Inferior parietal cortex (tissue), 1 donor: ENCODE results near the gene PREX1.

ENCODE experiments used
- DNase-seq: peaks from one replicate; pipeline ENCODE4 v3.0.0-alpha.2; 2016; ENCODE audit errors: extremely low spot score

PREX1 gene

GRCh38 chr20:48635791-48636267 lies 192.0 kb downstream of the PREX1 start:
- peak; percentile 77 for DNase-seq

GRCh38 chr20:48635361-48635760 lies 192.4 kb downstream of the PREX1 start:
- no peak for DNase-seq

GRCh38 chr20:48634641-48635040 lies 193.2 kb downstream of the PREX1 start:
- no peak for DNase-seq

- no peak for DNase-seq
Observed at GRCh38 chr20:48633620-48634257, 194.1 kb downstream of the PREX1 start.

GRCh38 chr20:48632825-48633619 lies 194.8 kb downstream of the PREX1 start:
- no peak for DNase-seq

- no peak for DNase-seq
Observed at GRCh38 chr20:48632017-48632824, 195.6 kb downstream of the PREX1 start.

GRCh38 chr20:48631114-48632016 lies 196.4 kb downstream of the PREX1 start:
- no peak for DNase-seq

- DNase-seq, result no peak
Observed at GRCh38 chr20:48630342-48631075, 197.3 kb downstream of the PREX1 start.

- no peak for DNase-seq
Observed at GRCh38 chr20:48629960-48630315, 197.9 kb downstream of the PREX1 start.

GRCh38 chr20:48629069-48629959 lies 198.5 kb downstream of the PREX1 start:
- no peak for DNase-seq

GRCh38 chr20:48627737-48628128 lies 200.1 kb downstream of the PREX1 start:
- DNase-seq, result no peak

GRCh38 chr20:48626938-48627736 lies 200.7 kb downstream of the PREX1 start:
- DNase-seq, result no peak

- DNase-seq, result peak; percentile 14
Observed at GRCh38 chr20:48626226-48626937, 201.4 kb downstream of the PREX1 start.

- DNase-seq, result no peak
Observed at GRCh38 chr20:48625136-48625900, 202.5 kb downstream of the PREX1 start.

- DNase-seq, result no peak
Observed at GRCh38 chr20:48624315-48625020, 203.3 kb downstream of the PREX1 start.

GRCh38 chr20:48623906-48624265 lies 203.9 kb downstream of the PREX1 start:
- no peak for DNase-seq
